ENCODE measurements around the gene AQR.

DNA sequence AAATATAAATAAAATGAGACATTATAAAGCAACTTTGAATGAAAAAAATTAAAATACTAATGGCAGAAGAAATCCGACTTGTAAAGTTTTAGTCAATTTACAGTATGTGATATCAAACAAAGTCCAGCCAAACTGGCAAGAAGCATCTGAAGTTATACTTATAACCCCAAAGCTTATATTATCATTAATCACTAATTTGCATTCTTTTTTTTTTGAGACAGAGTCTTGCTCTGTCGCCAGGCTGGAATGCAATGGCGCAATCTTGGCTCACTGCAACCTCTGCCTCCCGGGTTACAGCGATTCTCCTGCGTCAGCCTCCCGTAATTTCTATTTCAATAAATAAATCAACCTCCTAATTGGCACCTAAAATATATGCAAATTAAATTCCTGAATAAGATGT, 80.1 kb downstream of the AQR start:
- TF ChIP-seq, protein P1, sequence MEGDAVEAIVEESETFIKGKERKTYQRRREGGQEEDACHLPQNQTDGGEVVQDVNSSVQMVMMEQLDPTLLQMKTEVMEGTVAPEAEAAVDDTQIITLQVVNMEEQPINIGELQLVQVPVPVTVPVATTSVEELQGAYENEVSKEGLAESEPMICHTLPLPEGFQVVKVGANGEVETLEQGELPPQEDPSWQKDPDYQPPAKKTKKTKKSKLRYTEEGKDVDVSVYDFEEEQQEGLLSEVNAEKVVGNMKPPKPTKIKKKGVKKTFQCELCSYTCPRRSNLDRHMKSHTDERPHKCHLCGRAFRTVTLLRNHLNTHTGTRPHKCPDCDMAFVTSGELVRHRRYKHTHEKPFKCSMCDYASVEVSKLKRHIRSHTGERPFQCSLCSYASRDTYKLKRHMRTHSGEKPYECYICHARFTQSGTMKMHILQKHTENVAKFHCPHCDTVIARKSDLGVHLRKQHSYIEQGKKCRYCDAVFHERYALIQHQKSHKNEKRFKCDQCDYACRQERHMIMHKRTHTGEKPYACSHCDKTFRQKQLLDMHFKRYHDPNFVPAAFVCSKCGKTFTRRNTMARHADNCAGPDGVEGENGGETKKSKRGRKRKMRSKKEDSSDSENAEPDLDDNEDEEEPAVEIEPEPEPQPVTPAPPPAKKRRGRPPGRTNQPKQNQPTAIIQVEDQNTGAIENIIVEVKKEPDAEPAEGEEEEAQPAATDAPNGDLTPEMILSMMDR (conservative IDR thresholded peaks at IDR 0.05; ENCODE audit: low read depth in 2 of 2), result no peak
- TF ChIP-seq, protein P2, sequence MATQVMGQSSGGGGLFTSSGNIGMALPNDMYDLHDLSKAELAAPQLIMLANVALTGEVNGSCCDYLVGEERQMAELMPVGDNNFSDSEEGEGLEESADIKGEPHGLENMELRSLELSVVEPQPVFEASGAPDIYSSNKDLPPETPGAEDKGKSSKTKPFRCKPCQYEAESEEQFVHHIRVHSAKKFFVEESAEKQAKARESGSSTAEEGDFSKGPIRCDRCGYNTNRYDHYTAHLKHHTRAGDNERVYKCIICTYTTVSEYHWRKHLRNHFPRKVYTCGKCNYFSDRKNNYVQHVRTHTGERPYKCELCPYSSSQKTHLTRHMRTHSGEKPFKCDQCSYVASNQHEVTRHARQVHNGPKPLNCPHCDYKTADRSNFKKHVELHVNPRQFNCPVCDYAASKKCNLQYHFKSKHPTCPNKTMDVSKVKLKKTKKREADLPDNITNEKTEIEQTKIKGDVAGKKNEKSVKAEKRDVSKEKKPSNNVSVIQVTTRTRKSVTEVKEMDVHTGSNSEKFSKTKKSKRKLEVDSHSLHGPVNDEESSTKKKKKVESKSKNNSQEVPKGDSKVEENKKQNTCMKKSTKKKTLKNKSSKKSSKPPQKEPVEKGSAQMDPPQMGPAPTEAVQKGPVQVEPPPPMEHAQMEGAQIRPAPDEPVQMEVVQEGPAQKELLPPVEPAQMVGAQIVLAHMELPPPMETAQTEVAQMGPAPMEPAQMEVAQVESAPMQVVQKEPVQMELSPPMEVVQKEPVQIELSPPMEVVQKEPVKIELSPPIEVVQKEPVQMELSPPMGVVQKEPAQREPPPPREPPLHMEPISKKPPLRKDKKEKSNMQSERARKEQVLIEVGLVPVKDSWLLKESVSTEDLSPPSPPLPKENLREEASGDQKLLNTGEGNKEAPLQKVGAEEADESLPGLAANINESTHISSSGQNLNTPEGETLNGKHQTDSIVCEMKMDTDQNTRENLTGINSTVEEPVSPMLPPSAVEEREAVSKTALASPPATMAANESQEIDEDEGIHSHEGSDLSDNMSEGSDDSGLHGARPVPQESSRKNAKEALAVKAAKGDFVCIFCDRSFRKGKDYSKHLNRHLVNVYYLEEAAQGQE (IDR thresholded peaks at IDR 0.05; ENCODE audit: unreplicated experiment), result no peak
- TF ChIP-seq ZNF114 (CRISPR knock-in tag; IDR thresholded peaks at IDR 0.05) (no peak), POLR2AphosphoS5 (IDR thresholded peaks at IDR 0.05; ENCODE audit: low read depth) (no peak), EZH2phosphoT487 (IDR thresholded peaks at IDR 0.05; ENCODE audit: unreplicated experiment) (no peak), EZH2 (IDR thresholded peaks at IDR 0.05; ENCODE audit: low read depth, unreplicated experiment) (no peak)
- TF ChIP-seq, protein P3, sequence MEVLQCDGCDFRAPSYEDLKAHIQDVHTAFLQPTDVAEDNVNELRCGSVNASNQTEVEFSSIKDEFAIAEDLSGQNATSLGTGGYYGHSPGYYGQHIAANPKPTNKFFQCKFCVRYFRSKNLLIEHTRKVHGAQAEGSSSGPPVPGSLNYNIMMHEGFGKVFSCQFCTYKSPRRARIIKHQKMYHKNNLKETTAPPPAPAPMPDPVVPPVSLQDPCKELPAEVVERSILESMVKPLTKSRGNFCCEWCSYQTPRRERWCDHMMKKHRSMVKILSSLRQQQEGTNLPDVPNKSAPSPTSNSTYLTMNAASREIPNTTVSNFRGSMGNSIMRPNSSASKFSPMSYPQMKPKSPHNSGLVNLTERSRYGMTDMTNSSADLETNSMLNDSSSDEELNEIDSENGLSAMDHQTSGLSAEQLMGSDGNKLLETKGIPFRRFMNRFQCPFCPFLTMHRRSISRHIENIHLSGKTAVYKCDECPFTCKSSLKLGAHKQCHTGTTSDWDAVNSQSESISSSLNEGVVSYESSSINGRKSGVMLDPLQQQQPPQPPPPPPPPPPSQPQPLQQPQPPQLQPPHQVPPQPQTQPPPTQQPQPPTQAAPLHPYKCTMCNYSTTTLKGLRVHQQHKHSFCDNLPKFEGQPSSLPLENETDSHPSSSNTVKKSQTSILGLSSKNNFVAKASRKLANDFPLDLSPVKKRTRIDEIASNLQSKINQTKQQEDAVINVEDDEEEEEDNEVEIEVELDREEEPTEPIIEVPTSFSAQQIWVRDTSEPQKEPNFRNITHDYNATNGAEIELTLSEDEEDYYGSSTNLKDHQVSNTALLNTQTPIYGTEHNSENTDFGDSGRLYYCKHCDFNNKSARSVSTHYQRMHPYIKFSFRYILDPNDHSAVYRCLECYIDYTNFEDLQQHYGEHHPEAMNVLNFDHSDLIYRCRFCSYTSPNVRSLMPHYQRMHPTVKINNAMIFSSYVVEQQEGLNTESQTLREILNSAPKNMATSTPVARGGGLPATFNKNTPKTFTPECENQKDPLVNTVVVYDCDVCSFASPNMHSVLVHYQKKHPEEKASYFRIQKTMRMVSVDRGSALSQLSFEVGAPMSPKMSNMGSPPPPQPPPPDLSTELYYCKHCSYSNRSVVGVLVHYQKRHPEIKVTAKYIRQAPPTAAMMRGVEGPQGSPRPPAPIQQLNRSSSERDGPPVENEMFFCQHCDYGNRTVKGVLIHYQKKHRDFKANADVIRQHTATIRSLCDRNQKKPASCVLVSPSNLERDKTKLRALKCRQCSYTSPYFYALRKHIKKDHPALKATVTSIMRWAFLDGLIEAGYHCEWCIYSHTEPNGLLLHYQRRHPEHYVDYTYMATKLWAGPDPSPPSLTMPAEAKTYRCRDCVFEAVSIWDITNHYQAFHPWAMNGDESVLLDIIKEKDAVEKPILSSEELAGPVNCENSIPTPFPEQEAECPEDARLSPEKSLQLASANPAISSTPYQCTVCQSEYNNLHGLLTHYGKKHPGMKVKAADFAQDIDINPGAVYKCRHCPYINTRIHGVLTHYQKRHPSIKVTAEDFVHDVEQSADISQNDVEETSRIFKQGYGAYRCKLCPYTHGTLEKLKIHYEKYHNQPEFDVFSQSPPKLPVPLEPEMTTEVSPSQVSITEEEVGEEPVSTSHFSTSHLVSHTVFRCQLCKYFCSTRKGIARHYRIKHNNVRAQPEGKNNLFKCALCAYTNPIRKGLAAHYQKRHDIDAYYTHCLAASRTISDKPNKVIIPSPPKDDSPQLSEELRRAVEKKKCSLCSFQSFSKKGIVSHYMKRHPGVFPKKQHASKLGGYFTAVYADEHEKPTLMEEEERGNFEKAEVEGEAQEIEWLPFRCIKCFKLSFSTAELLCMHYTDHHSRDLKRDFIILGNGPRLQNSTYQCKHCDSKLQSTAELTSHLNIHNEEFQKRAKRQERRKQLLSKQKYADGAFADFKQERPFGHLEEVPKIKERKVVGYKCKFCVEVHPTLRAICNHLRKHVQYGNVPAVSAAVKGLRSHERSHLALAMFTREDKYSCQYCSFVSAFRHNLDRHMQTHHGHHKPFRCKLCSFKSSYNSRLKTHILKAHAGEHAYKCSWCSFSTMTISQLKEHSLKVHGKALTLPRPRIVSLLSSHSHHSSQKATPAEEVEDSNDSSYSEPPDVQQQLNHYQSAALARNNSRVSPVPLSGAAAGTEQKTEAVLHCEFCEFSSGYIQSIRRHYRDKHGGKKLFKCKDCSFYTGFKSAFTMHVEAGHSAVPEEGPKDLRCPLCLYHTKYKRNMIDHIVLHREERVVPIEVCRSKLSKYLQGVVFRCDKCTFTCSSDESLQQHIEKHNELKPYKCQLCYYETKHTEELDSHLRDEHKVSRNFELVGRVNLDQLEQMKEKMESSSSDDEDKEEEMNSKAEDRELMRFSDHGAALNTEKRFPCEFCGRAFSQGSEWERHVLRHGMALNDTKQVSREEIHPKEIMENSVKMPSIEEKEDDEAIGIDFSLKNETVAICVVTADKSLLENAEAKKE (CRISPR knock-in tag; IDR thresholded peaks at IDR 0.05), result no peak

Measured in GM23338 (cell line).